Measurements from ENCODE around the gene PRRG1. TPM values are rescaled to one million over a fixed set of nuclear protein-coding genes. Genes with fewer than 3 reads are reported as not detected.
"Not testable (repeated sequence)": the region's sequence is repeated elsewhere in the genome, so short reads cannot be mapped to it uniquely, and the experiment has no call there.

Gene PRRG1
- total RNA-seq, 1 experiment from 2014 or later, result 4.3 TPM

DNA sequence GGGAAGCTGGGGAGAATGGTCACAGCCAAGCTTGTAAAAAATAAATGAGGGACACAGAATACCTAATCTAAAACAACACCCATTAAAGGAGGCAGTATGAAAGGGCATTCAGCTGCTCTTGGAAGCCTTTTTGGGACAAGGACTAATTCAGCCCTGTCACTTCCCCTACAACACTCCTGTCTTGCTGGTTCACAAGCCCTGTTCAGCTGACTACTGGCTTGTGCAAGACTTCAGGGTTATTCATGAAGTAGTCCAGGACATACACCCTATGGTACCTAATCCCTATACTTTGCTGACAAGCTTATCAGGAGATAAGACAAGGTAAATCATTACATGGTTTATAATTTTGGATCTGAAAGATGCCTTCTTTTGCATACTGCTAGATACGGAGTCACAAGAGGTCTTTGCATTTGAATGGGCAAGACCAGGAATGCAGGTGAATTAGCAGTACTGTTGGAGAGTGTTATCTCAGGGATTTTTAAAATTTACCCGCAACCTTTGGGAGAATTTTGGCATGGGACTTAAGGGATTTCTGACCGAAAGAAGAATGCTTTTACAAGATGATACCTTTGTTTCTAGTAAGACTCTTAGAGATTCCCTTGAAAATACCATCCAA lies 119.1 kb downstream of the PRRG1 start:
- no peak for DNase-seq (ENCODE audit: low read depth)

- no peak for DNase-seq (ENCODE audit: low read depth)
These were observed 121.5 kb downstream of the PRRG1 start for GRCh38 chrX:37470711-37471110.

DNA sequence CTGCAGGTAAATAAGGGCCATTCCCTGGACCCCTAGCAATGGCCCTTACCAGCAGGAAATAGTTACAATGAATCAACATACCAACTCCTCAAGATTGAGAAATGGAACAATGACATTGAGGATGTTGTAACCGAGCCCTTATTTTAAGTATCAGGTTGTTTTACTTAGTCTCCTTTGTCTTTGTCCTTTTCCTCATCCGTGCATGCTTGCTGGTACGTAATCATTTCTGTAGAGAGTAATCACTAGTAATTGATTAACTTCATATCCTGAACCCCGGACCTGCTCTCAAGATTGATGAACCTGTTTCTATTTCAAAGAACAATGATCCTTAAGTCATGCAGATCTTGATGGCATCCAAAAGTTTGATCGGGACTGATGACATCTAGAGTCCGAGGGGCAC lies 123.7 kb downstream of the PRRG1 start:
- no peak for DNase-seq (ENCODE audit: low read depth)

GRCh38 chrX:37474478-37474877 lies 125.3 kb downstream of the PRRG1 start:
- DNase-seq (ENCODE audit: low read depth), result no peak

GRCh38 chrX:37476571-37477170 lies 127.5 kb downstream of the PRRG1 start:
- DNase-seq (ENCODE audit: low read depth), result no peak

DNA sequence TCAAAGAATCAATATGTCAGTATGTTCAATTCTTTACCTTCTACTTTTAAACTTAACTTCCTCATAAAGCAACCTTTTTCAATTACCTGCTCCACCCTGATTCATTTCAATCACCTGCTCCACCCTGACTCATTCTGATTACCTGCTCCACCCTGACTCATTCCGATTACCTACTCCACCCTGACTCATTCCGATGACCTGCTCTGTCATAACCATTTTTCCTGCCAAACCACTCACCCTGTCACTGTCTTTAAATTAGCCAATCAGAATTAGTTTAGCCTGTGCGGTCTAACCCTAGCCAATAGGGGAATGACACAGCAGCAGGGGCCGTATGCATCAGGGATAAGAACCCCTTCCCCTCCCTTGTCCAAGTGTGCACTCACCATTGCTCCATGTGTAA lies 135.2 kb downstream of the PRRG1 start:
- DNase-seq (ENCODE audit: low read depth), result not testable (repeated sequence)

DNA sequence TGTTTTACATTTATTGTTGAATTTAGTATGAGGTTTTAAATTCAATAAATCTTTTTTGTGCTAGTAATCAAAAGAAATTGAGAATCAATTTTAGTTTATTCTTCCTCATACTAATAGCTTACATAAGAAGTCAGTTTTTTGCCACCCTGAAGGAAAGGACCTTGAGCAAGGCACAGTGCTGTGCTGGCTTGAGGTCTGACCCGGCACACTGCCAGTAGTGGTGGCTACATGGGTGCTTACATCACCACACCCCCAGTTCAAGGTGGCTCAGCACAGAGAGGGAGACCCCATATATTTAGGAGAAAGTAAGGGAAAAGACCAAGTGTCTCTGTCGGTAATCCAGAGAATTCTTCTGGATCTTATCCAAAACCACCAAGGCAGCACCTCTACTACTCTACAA lies 136.3 kb downstream of the PRRG1 start:
- DNase-seq (ENCODE audit: low read depth), result no peak

- DNase-seq (ENCODE audit: low read depth), result no peak
These were observed 138.1 kb downstream of the PRRG1 start for GRCh38 chrX:37487271-37487670.

GRCh38 chrX:37488323-37488722 lies 139.2 kb downstream of the PRRG1 start:
- DNase-seq (ENCODE audit: low read depth), result no peak

DNA sequence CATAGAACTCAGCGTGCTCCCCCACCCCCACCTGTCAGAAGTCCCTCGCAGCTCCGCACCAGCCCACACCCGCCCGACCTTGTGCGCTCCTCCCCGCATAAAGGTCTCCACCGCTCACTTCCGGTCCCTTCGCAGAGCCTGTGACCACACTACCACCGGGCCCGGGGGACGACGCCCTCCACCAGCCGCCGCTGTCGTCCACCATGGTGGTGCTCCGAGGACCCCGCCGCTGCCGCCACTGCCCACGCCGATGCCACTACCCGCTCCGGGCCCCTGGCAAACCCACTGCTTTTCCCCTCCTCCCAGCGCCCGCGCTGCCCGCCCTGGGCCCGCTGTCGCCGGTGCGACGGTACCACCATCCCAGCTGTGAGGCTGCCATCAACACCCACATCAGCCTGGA lies 142.5 kb downstream of the PRRG1 start:
- DNase-seq (ENCODE audit: low read depth), result no peak

- not testable (repeated sequence) for DNase-seq (ENCODE audit: low read depth)
These were observed 146.6 kb downstream of the PRRG1 start for GRCh38 chrX:37495760-37496159.

GRCh38 chrX:37497126-37497525 lies 148.0 kb downstream of the PRRG1 start:
- not testable (repeated sequence) for DNase-seq (ENCODE audit: low read depth)

DNA sequence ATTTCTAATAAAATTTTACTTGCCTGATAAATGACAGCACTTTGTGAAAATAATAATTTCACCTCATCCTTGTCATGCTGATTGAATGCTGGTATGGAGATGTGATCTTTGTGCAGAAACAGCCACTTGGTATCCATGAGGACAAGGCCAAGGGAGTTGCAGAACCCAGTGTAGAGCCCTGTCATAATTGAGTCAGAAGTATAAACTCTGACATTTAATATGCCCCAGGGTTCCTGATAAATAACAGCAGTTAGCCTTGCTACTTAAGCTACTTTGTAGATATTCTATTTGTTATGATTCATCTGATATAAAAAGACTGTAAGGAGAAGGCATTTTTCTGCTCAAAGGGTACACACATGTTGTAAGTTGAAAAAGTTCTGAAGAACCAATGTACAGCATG lies 149.2 kb downstream of the PRRG1 start:
- DNase-seq (ENCODE audit: low read depth), result not testable (repeated sequence)

DNA sequence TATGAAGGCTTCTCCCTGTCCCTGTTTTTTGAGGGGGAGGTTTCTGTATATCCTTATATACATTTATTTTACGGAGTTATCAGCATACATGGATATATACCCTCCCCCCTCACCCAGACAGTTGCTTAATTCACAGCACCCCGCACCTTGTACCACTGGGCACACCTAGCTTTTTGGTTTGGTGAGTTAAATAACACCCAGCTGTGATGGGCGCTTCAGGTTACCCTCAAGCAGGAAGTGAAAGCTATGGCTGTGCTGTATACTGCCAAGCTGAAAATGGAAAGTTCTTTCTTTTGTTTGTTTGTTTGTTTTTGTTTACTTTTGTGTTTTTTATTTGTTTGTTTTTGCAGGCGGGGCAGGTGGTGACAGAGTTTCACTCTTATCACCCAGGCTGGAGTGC lies 150.5 kb downstream of the PRRG1 start:
- DNase-seq (ENCODE audit: low read depth), result not testable (repeated sequence)

DNA sequence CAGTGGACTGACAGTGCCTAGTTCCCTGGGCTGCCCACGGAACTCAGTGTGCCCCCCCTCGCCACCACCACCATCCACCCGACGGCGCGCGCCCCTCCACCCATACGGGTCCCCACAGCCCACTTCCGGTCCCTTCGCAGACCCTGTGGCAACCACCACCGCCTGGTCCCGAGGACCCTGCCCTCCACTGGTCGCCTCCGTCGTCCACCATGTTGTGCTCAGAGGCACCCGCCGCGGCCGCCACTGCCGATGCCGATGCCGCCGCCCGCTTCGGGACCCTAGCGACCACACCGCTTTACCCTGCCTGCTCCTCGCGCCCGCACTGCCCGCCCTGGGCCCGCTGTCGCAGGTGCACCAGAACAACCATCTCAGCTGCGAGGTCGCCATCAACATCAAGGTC lies 155.8 kb downstream of the PRRG1 start:
- DNase-seq (ENCODE audit: low read depth), result no peak

Other genes starting within 250 kb of the PRRG1 start
- 0.74 and 0.80 TPM in 2 replicates for gene LANCL3, start 222.3 kb downstream of the PRRG1 start, total RNA-seq (2014; rRNA removed; shearing (Covaris generic))